Nephron progenitor cell (in vitro differentiated cells): ENCODE results near the gene SAP30L.

Source experiments
- DNase-seq: peaks from one replicate; pipeline ENCODE4 v3.0.0; 2021
- H3K27ac Mint-ChIP-seq: 2 replicates; pipeline ENCODE4 v1.8.0; 2021; ENCODE audit warnings: mild to moderate bottlenecking, moderate library complexity, mixed read lengths
- H3K27me3 Mint-ChIP-seq: 2 replicates; pipeline ENCODE4 v1.8.0; 2021; ENCODE audit warnings: mild to moderate bottlenecking, low read depth, mixed read lengths; ENCODE audit not compliant: poor library complexity
- H3K36me3 Mint-ChIP-seq: 2 replicates; pipeline ENCODE4 v1.8.0; 2021; ENCODE audit warnings: low read depth, mixed read lengths
- H3K4me1 Mint-ChIP-seq: 2 replicates; pipeline ENCODE4 v1.8.0; 2021; ENCODE audit warnings: mixed read lengths
- H3K4me3 Mint-ChIP-seq: 2 replicates; pipeline ENCODE4 v1.8.0; 2021; ENCODE audit warnings: mild to moderate bottlenecking, moderate library complexity, mixed read lengths
- H3K9me3 Mint-ChIP-seq: 2 replicates; pipeline ENCODE4 v1.8.0; 2021; ENCODE audit warnings: mild to moderate bottlenecking, moderate library complexity, mixed read lengths
- CTCF ChIP-seq: fragments of 200-600 bp; sonication (generic); IDR thresholded peaks from 2 replicates; pipeline ENCODE4 v1.5.0; 2021; ENCODE audit warnings: antibody characterized with exemption

The SAP30L gene

DNA sequence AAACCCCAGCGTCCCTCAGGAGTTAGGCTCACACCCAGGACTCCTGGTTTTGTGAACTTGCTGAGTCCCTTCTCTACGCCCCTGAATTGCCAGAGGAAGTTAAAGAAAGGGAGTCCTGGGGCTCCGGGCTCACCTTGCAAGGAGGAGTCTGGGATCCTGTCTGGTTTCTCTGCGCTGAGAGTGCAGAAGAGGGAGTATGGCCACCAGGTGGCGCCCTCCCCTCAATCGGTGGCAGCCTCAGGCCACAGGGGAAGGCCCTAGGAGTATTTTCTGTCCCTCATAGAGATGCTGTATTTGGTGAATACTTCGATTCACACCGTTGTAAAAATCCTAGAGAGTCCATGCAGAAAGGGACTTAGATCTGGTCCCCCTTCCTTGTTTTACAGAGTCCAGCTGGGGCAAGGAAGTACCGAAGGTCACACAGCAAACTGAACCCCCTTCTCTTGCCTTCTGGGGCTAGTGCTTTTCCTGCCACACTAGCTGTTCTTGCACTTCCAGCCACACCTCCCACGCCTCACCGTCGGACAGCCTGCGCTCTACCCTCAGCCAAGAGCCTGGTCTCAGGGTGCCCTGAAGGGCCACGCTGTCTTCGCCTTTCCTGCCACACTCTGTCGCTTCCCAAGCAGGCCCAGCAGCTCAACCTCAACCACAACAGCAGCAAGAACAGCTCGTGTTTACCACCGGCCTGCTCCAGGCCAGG is 22.0 kb downstream of the SAP30L start:
- no peaks in the 10 kb centered on the region for H3K9me3 Mint-ChIP-seq
- peak; percentile 91 for TF ChIP-seq CTCF
- H3K36me3 Mint-ChIP-seq, result no peaks in the 10 kb centered on the region
- peaks cover 70% of the 10 kb centered on the region for H3K27me3 Mint-ChIP-seq
- peaks cover 19% of the 10 kb centered on the region for H3K4me1 Mint-ChIP-seq
- H3K27ac Mint-ChIP-seq, result no peak overlapping the region
- H3K4me3 Mint-ChIP-seq, result no peak overlapping the region
- peak; percentile 91 for DNase-seq

GRCh38 chr5:154470137-154470536 is 24.3 kb downstream of the SAP30L start:
- H3K36me3 Mint-ChIP-seq, result no peaks in the 10 kb centered on the region
- no peak overlapping the region for H3K4me3 Mint-ChIP-seq
- no peak for TF ChIP-seq CTCF
- peaks cover 91% of the 10 kb centered on the region for H3K27me3 Mint-ChIP-seq
- no peak overlapping the region for H3K27ac Mint-ChIP-seq
- H3K4me1 Mint-ChIP-seq, result peaks cover 27% of the 10 kb centered on the region
- H3K9me3 Mint-ChIP-seq, result no peaks in the 10 kb centered on the region
- DNase-seq, result no peak

DNA sequence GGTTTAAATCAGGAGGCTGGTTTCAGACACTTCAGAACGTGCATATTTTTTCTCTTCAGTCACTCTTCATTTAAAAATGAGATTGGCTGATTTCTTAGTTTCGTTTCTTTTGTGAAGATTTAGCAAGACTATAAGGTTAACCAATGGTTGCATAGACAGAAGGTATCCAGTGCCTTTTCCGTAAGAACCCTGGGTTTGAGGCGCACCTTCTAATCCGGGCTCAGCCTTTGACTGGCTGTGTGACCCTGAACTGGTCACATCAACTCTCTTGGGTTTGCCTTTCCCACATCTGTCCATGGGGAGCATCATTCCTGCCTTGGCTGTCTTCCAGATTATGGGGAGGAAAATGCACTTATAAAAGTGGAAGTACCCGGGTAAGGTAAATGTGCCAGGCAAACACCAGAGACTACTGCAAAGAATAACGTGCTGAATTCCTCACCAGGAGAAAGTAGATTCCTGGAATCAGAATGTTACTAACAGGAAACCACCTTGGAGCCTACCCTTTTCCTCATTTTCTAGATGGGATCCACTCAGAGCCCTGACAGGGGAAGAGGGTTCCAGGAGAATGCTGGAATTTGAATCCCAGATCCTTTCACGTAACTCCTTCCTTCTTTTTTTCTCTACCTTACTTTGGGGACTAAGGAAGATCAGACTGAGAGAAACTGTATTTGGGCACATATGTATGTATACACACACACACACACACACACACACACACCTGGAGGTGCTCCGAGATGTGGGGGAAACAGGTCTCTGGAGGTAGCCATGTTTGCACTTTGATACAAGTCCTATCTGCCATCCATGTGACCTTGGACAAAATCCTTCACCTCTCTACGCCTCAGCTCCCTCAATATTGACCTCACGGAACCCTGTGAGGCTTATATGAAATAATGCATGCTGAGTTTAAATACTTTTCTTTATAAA is 25.4 kb downstream of the SAP30L start:
- Mint-ChIP-seq H3K27ac (no peak overlapping the region), H3K9me3 (no peaks in the 10 kb centered on the region), H3K4me1 (peaks cover 37% of the 10 kb centered on the region), H3K36me3 (no peaks in the 10 kb centered on the region), H3K4me3 (no peak overlapping the region), H3K27me3 (peaks cover 93% of the 10 kb centered on the region)
- TF ChIP-seq CTCF, result no peak
- no peak for DNase-seq

GRCh38 chr5:154472871-154473580 is 27.2 kb downstream of the SAP30L start:
- Mint-ChIP-seq H3K36me3 (no peaks in the 10 kb centered on the region), H3K4me1 (peaks cover 47% of the 10 kb centered on the region), H3K9me3 (no peaks in the 10 kb centered on the region), H3K27me3 (peaks cover 93% of the 10 kb centered on the region), H3K27ac (no peak overlapping the region), H3K4me3 (peak overlapping the region; percentile 59)
- no peak for DNase-seq
- TF ChIP-seq CTCF, result no peak

DNA sequence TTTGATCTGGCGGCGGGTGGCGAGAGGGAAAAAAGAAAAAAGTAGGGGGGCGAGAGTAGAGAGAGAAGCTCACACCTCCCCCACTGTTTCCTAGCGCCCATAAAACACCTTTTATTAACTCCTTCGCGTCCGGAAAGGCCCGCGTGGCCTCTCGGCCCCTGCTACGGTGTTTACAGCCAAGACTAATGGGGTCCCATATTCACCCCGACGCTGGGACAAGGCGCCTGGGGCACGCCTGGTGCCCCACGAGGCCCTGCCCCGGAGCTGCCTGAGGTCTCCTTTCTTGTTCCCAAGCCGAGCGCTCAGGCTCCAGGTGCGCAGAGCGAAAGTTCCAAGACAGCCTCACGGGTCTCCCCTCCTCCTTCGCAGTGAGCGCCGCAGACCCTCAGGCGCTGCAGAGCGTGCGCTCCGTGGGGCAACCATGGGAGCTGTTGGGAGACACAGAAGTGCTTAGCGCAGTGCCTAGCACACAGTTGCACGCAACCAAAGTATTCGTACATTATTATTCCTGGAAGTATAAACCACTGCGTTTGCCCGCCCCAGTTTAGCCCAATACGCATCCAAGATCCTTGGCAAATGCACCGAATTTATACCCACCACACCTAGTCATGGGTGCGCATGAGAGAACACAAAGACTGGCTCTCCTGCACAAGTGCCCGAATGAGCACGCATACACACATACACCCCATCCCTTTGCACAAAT is 27.9 kb downstream of the SAP30L start:
- no peak overlapping the region for H3K27ac Mint-ChIP-seq
- H3K4me3 Mint-ChIP-seq, result peak overlapping the region; percentile 59
- no peaks in the 10 kb centered on the region for H3K9me3 Mint-ChIP-seq
- no peak for DNase-seq
- H3K27me3 Mint-ChIP-seq, result peaks cover 98% of the 10 kb centered on the region
- no peaks in the 10 kb centered on the region for H3K36me3 Mint-ChIP-seq
- H3K4me1 Mint-ChIP-seq, result peaks cover 43% of the 10 kb centered on the region
- TF ChIP-seq CTCF, result no peak
